IMR-90 (cell line): ENCODE measurements around the gene NAPG. TPM values are rescaled to one million over a fixed set of nuclear protein-coding genes. Genes with fewer than 3 reads are reported as not detected.

Experiments
- ATAC-seq: fragments of 200-7000 bp; cut with Tn5 transposase; 2 replicates; pipeline ENCODE4 v1.9.1; 2020; ENCODE audit warnings: low read depth, mild to moderate bottlenecking, moderate library complexity
- BruUV-seq: library from RNA; stranded (reverse); fragments of 400-500 nt; replicated peaks from 2 replicates; lab custom pipeline; 2021; lab: Mats Ljungman, UMichigan
- CTCF ChIA-PET: fragments of 300-600 bp; formaldehyde crosslinking; extraction: SDS; loops from one replicate; lab custom pipeline; 2021; ENCODE audit warnings: antibody characterized with exemption; lab: Yijun Ruan, JAX
- POLR2A ChIA-PET: fragments of 300-600 bp; sonication (Branson Sonifier 250); formaldehyde crosslinking; loops from one replicate; lab custom pipeline; 2022; ENCODE audit warnings: antibody characterized with exemption; ENCODE audit not compliant: unreplicated experiment; lab: Charles Lee
- DNase-seq: peaks from one replicate; pipeline ENCODE4 v3.0.0; 2013
- H2AFZ ChIP-seq: replicated peaks from 2 replicates; pipeline ENCODE3; 2013; ENCODE audit warnings: low read length, mild to moderate bottlenecking; ENCODE audit not compliant: poor library complexity
- H2AK5ac ChIP-seq: 2 replicates; pipeline ENCODE4 v1.6.1; 2013; ENCODE audit warnings: low read depth, low read length, inconsistent platforms
- H2AK9ac ChIP-seq: replicated peaks from 2 replicates; pipeline ENCODE3; 2013; ENCODE audit warnings: mild to moderate bottlenecking, low read depth, low read length, moderate library complexity; ENCODE audit not compliant: poor library complexity
- H2BK120ac ChIP-seq: 2 replicates; pipeline ENCODE4 v1.6.1; 2013; ENCODE audit warnings: low read depth, low read length, inconsistent platforms
- H2BK15ac ChIP-seq: 3 replicates; pipeline ENCODE4 v1.6.1; 2013; ENCODE audit warnings: low read depth, low read length, inconsistent platforms
- H2BK20ac ChIP-seq: 2 replicates; pipeline ENCODE4 v1.6.1; 2013; ENCODE audit warnings: low read depth, mild to moderate bottlenecking, inconsistent platforms, low read length, moderate library complexity
- H2BK5ac ChIP-seq: 2 replicates; pipeline ENCODE4 v1.6.1; 2013; ENCODE audit warnings: mild to moderate bottlenecking, low read depth, low read length, inconsistent platforms; ENCODE audit not compliant: poor library complexity, severe bottlenecking
- H3K14ac ChIP-seq: replicated peaks from 2 replicates; pipeline ENCODE4 v1.6.1; 2013; ENCODE audit warnings: low read depth, low read length, inconsistent platforms
- H3K18ac ChIP-seq: 2 replicates; pipeline ENCODE4 v1.6.1; 2013; ENCODE audit warnings: low read depth, low read length, control low read depth
- H3K23ac ChIP-seq: 2 replicates; pipeline ENCODE4 v1.6.1; 2013; ENCODE audit warnings: low read depth, low read length, inconsistent platforms
- H3K27ac ChIP-seq: 2 replicates; pipeline ENCODE4 v1.5.1; 2013; ENCODE audit warnings: mild to moderate bottlenecking, control low read depth, low read length; ENCODE audit not compliant: insufficient read depth
- H3K27me3 ChIP-seq: 2 replicates; pipeline ENCODE4 v1.6.1; 2013; ENCODE audit warnings: low read length; ENCODE audit not compliant: control insufficient read depth, insufficient read depth
- H3K36me3 ChIP-seq: 2 replicates; pipeline ENCODE4 v1.6.1; 2013; ENCODE audit warnings: low read length, mixed read lengths; ENCODE audit not compliant: control insufficient read depth, insufficient read depth
- H3K4ac ChIP-seq: 2 replicates; pipeline ENCODE4 v1.6.1; 2013; ENCODE audit warnings: low read depth, low read length, inconsistent platforms
- H3K4me1 ChIP-seq: 2 replicates; pipeline ENCODE4 v1.6.1; 2013; ENCODE audit warnings: low read length, mixed read lengths; ENCODE audit not compliant: control insufficient read depth, insufficient read depth
- H3K4me2 ChIP-seq: 2 replicates; pipeline ENCODE4 v1.6.1; 2013; ENCODE audit warnings: low read depth, mild to moderate bottlenecking, control low read depth, low read length, moderate library complexity
- H3K4me3 ChIP-seq: 2 replicates; pipeline ENCODE4 v1.5.1; 2013; ENCODE audit warnings: low read depth, mild to moderate bottlenecking, control low read depth, low read length, moderate library complexity; ENCODE audit not compliant: insufficient read depth
- H3K56ac ChIP-seq: 2 replicates; pipeline ENCODE4 v1.6.1; 2013; ENCODE audit warnings: low read length, inconsistent platforms; ENCODE audit not compliant: insufficient read depth; ENCODE audit errors: extremely low read depth
- H3K79me1 ChIP-seq, 2 experiments: 2 replicates each; pipeline ENCODE4 v1.6.1; 2013; ENCODE audit warnings: low read length in 2 of 2, inconsistent platforms in 1 of 2, low read depth in 1 of 2
- H3K9ac ChIP-seq: 2 replicates; pipeline ENCODE4 v1.6.1; 2013; ENCODE audit warnings: low read depth, low read length, control low read depth
- H3K9me1 ChIP-seq: 2 replicates; pipeline ENCODE4 v1.6.1; 2013; ENCODE audit warnings: low read length, inconsistent platforms; ENCODE audit not compliant: insufficient read depth
- H3K9me3 ChIP-seq: 2 replicates; pipeline ENCODE4 v1.6.1; 2013; ENCODE audit warnings: low read length; ENCODE audit not compliant: control insufficient read depth, insufficient read depth
- H4K20me1 ChIP-seq: 2 replicates; pipeline ENCODE4 v1.6.1; 2013; ENCODE audit warnings: low read length, inconsistent platforms; ENCODE audit not compliant: insufficient read depth
- H4K5ac ChIP-seq: 2 replicates; pipeline ENCODE4 v1.6.1; 2013; ENCODE audit warnings: mild to moderate bottlenecking, low read depth, low read length, control low read depth
- H4K8ac ChIP-seq, 2 experiments: 2 replicates each; pipeline ENCODE4 v1.6.1; 2013; ENCODE audit warnings: low read depth in 2 of 2, low read length in 2 of 2, control low read depth in 1 of 2, inconsistent platforms in 1 of 2
- H4K91ac ChIP-seq: 2 replicates; pipeline ENCODE4 v1.6.1; 2013; ENCODE audit warnings: low read depth, low read length, inconsistent platforms; ENCODE audit not compliant: insufficient read depth
- RAD21 ChIP-seq: IDR thresholded peaks from 2 replicates; pipeline ENCODE4 v1.6.1; 2012; ENCODE audit warnings: low read length, improper control_type of control experiment
- RFX5 ChIP-seq: IDR thresholded peaks from 2 replicates; pipeline ENCODE4 v1.8.0; 2012; ENCODE audit warnings: low read depth, mild to moderate bottlenecking, low read length, moderate library complexity
- SMC3 ChIP-seq: fragments of 150-350 bp; IDR thresholded peaks from 2 replicates; pipeline ENCODE4 v1.6.1; 2016; ENCODE audit warnings: low read depth, mild to moderate bottlenecking, antibody characterized with exemption, low read length, moderate library complexity
- WGBS, 2 experiments: methylation state at CpG; one replicate each; pipeline versions ENCODE4 v1.1.5 to v1.1.7; 2013; ENCODE audit warnings: missing lambda C conversion rate in 2 of 2; ENCODE audit not compliant: insufficient read length in 1 of 2; ENCODE audit errors: extremely low coverage in 2 of 2; 5-methylcytosine and 5-hydroxymethylcytosine counted together
- dilution Hi-C: fragments of 300-500 bp; cut with HindIII; formaldehyde crosslinking; loops from one replicate; pipeline ENCODE4 v1.14.3; 2018; ENCODE audit warnings: low sequenced_read_pairs; ENCODE audit not compliant: unreplicated experiment
- in situ Hi-C: fragments of 300-500 bp; cut with MboI; formaldehyde crosslinking; loops from 3 replicates; pipeline ENCODE4 v1.14.3; 2019; ENCODE audit warnings: low sequenced_read_pairs, inconsistent platforms, mixed read lengths
- intact Hi-C: fragments of 100-400 bp; cut with micrococcal nuclease; formaldehyde crosslinking; loops from 2 replicates; pipeline ENCODE4 v1.10.0; 2022
- polyA plus RNA-seq, 3 experiments: library from polyadenylated mRNA; depleted of rRNA; stranded (reverse); fragments of >200 nt; gene quantifications; 2 replicates each; pipeline ENCODE4 v1.2.3, GENCODE V29; 2012; ENCODE audit warnings: low replicate concordance in 1 of 3
- total RNA-seq: library from RNA; depleted of rRNA; stranded (reverse); fragments of >200 nt; gene quantifications from 2 replicates; pipeline ENCODE4 v1.2.3, GENCODE V29; 2012
- TF ChIP-seq, protein P1 (sequence below): conservative IDR thresholded peaks from 2 replicates; pipeline ENCODE4 v1.5.1; 2012; ENCODE audit warnings: mild to moderate bottlenecking, low read depth, low read length, improper control_type of control experiment

Gene NAPG
- total and polyA plus RNA-seq, 2 of the 4 experiments (the other 2 are of a cell fraction): 13.0 to 32.8 TPM

DNA sequence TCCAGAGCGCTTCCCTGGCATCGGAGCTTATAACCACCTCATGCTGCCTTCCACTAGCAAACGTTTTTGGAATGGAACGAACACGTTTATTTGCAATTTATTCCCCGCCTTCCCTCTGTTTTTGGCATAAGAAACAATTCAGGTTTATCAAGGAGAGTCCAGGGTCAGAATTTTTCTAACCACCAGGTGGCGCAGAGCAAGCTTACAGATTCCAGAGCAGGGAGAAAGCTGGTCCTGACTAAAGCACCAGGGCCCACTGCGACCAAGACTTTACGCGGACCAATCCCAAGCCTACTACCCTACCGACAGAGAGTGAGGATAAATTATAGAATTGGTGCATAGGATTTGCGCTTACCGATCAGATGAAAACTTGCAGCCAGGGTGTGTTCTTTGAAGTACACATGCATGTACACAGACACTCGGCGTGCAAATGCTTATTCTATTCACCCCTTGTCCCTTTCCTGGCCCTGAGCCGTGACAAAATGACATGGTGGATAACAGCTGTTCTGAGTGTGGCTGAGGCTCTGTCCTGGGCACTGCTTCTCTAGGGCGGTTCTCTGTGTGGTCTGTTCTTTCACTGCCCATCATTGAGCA is 34.7 kb downstream of the NAPG start:
- no peak overlapping the region for H3K23ac ChIP-seq
- H2AK5ac ChIP-seq: no peak overlapping the region
- no peak overlapping the region for H2BK20ac ChIP-seq
- H3K14ac ChIP-seq: no peak overlapping the region
- H3K4me3 ChIP-seq: no peak overlapping the region
- H3K9ac ChIP-seq: no peak overlapping the region
- no peak overlapping the region for H3K4ac ChIP-seq
- in situ Hi-C loops: loop anchor here (5.0 kb wide), 2 partner anchors 592 to 992 kb away; no protein-coding TSS in a partner anchor
- ChIA-PET CTCF (interaction anchor here (0.6 to 1.3 kb wide), 8 partner anchors 9 to 993 kb away, joined by 3 to 8 read pairs (median 3); no protein-coding TSS in a partner anchor), POLR2A (no interaction called here)
- BruUV-seq: no TSS peak
- dilution Hi-C loops: no loop called here
- H4K20me1 ChIP-seq: 0 out of 2 replicates have a peak, but pooled peaks cover 4% of the 10 kb centered on the region
- H2AFZ ChIP-seq: peak overlapping the region; percentile 2
- peaks cover 14% of the 10 kb centered on the region; the same call in 1 of the 2 replicates for H3K36me3 ChIP-seq
- ATAC-seq (peak; percentile 81), DNase-seq (peak; percentile 72)
- no peak overlapping the region; the same call in 1 of the 2 replicates for H3K18ac ChIP-seq
- no peaks in the 10 kb centered on the region for H3K79me1 ChIP-seq
- no peaks in the 10 kb centered on the region for H3K27me3 ChIP-seq
- peak overlapping the region; percentile 47 for H3K4me2 ChIP-seq
- H4K5ac ChIP-seq: no peak overlapping the region
- no peak overlapping the region for H3K56ac ChIP-seq
- H3K27ac ChIP-seq: no peak overlapping the region
- H2BK120ac ChIP-seq: no peak overlapping the region
- intact Hi-C loops: loop anchor here (1.0 to 10.0 kb wide), 7 partner anchors 104 to 993 kb away; no protein-coding TSS in a partner anchor
- H4K8ac ChIP-seq: no peak overlapping the region
- no CpG with 5 or more reads among the region's 17 CpGs for WGBS, 2 experiments
- H2AK9ac ChIP-seq: no peak overlapping the region
- H3K4me1 ChIP-seq: peaks cover 11% of the 10 kb centered on the region; the same call in 1 of the 2 replicates
- peaks cover 5% of the 10 kb centered on the region; the same call in 1 of the 2 replicates for H3K9me1 ChIP-seq
- no peaks in the 10 kb centered on the region for H3K9me3 ChIP-seq
- no peak overlapping the region for H4K91ac ChIP-seq
- no peak overlapping the region for H2BK5ac ChIP-seq
- no peak overlapping the region for H2BK15ac ChIP-seq
- TF ChIP-seq, protein P1, sequence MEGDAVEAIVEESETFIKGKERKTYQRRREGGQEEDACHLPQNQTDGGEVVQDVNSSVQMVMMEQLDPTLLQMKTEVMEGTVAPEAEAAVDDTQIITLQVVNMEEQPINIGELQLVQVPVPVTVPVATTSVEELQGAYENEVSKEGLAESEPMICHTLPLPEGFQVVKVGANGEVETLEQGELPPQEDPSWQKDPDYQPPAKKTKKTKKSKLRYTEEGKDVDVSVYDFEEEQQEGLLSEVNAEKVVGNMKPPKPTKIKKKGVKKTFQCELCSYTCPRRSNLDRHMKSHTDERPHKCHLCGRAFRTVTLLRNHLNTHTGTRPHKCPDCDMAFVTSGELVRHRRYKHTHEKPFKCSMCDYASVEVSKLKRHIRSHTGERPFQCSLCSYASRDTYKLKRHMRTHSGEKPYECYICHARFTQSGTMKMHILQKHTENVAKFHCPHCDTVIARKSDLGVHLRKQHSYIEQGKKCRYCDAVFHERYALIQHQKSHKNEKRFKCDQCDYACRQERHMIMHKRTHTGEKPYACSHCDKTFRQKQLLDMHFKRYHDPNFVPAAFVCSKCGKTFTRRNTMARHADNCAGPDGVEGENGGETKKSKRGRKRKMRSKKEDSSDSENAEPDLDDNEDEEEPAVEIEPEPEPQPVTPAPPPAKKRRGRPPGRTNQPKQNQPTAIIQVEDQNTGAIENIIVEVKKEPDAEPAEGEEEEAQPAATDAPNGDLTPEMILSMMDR: peak; percentile 75
- TF ChIP-seq RAD21 (peak; percentile 74), SMC3 (peak; percentile 87), RFX5 (no peak)
